ENCODE results near the gene ZNF25. TPM values are rescaled to one million over a fixed set of nuclear protein-coding genes. Genes with fewer than 3 reads are reported as not detected.

Gene ZNF25
- total and polyA plus RNA-seq, 9 of the 15 experiments (the other 6 are each of a cell fraction or from before 2014, with no cell fraction given): 0.62 to 2.3 (median 1.6) TPM

DNA sequence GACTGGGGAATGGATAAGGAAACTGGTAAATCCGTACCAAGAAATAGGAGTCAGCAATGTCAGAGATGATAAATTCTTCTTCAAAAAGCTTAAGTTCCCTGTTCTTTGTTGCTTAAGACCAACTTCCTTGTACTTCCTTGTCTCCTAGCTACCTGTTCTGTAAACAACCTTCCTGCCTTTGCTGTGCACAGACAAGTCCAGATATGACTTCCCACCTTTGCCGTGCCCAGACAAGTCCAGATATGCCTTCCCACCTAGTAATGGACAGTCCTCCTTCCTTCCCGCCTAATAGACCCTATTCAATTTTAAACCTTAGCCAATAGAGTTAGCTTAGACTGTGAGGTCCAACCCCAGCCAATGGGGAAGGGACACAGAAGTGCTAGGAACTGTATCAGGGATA, 31.5 kb upstream of the ZNF25 start:
- no peak overlapping the region for H3K9ac ChIP-seq (ENCODE audit: insufficient read depth in 1 of 2, low read depth in 2 of 2, low read length in 2 of 2)
- no peak for ATAC-seq
- no peak overlapping the region for H3K4me3 ChIP-seq
- no peaks in the 10 kb centered on the region for H3K36me3 ChIP-seq (ENCODE audit: control insufficient read depth, insufficient read depth, low read length)
- H3K27ac ChIP-seq (ENCODE audit: extremely low read depth, low read depth, low read length): no peak overlapping the region
- no peaks in the 10 kb centered on the region; the same call in 1 of the 2 replicates for H3K9me3 ChIP-seq (replicated peaks; ENCODE audit: control insufficient read depth, insufficient read depth, low read depth, low read length)
- peak overlapping the region; percentile 48; the same call in 1 of the 2 replicates for H2AFZ ChIP-seq (ENCODE audit: low read depth, low read length)
- in situ Hi-C loops (cut with MboI) (no loop called here), intact Hi-C loops (cut with micrococcal nuclease) (no loop called here)
- no peak for FAIRE-seq
- WGBS (ENCODE audit: insufficient coverage, low coverage, missing lambda C conversion rate): 59% methylated on average over 3 of the region's 3 CpGs
- H4K20me1 ChIP-seq (replicated peaks; ENCODE audit: control insufficient read depth, insufficient read depth, low read length): no peaks in the 10 kb centered on the region
- CTCF ChIA-PET (ENCODE audit: low intra/inter-chr PET ratio): no interaction called here
- H3K27me3 ChIP-seq (ENCODE audit: control insufficient read depth in 2 of 2, insufficient read depth in 2 of 2, low read length in 2 of 2): no peaks in the 10 kb centered on the region
- no peak overlapping the region for H3K4me2 ChIP-seq (ENCODE audit: insufficient read depth, low read length)
- no TSS peak for BruUV-seq (replicated peaks)
- peaks cover 8 to 14% of the 10 kb centered on the region in 2 experiments; a peak in 4 of 5 replicates for H3K4me1 ChIP-seq (replicated peaks in 1 of 2; ENCODE audit: control insufficient read depth in 2 of 2, insufficient read depth in 2 of 2, low read length in 2 of 2)
- no peaks in the 10 kb centered on the region for H3K9me1 ChIP-seq (ENCODE audit: control insufficient read depth, insufficient read depth, low read length)
- POLR2A ChIA-PET: interaction anchor here (0.7 kb wide), 1 partner anchor 33 kb away, joined by 3 read pairs; no protein-coding TSS in a partner anchor
- peaks cover 18% of the 10 kb centered on the region for H3K79me2 ChIP-seq (ENCODE audit: control insufficient read depth, insufficient read depth, low read length)
- TF ChIP-seq NFIC (IDR thresholded peaks at IDR 0.05): no peak
- no peak for TF ChIP-seq XRCC3 (IDR thresholded peaks at IDR 0.05)
- TF ChIP-seq, protein P1, sequence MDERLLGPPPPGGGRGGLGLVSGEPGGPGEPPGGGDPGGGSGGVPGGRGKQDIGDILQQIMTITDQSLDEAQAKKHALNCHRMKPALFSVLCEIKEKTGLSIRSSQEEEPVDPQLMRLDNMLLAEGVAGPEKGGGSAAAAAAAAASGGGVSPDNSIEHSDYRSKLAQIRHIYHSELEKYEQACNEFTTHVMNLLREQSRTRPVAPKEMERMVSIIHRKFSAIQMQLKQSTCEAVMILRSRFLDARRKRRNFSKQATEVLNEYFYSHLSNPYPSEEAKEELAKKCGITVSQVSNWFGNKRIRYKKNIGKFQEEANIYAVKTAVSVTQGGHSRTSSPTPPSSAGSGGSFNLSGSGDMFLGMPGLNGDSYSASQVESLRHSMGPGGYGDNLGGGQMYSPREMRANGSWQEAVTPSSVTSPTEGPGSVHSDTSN (CRISPR knock-in tag; IDR thresholded peaks at IDR 0.05; ENCODE audit: low read depth): no peak
- TF ChIP-seq, protein P1 (tag; conservative IDR thresholded peaks at IDR 0.05; ENCODE audit: low read depth): no peak
- TF ChIP-seq, protein P2, sequence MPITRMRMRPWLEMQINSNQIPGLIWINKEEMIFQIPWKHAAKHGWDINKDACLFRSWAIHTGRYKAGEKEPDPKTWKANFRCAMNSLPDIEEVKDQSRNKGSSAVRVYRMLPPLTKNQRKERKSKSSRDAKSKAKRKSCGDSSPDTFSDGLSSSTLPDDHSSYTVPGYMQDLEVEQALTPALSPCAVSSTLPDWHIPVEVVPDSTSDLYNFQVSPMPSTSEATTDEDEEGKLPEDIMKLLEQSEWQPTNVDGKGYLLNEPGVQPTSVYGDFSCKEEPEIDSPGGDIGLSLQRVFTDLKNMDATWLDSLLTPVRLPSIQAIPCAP (CRISPR knock-in tag; IDR thresholded peaks at IDR 0.05; ENCODE audit: borderline replicate concordance): no peak
- TF ChIP-seq, protein P3, sequence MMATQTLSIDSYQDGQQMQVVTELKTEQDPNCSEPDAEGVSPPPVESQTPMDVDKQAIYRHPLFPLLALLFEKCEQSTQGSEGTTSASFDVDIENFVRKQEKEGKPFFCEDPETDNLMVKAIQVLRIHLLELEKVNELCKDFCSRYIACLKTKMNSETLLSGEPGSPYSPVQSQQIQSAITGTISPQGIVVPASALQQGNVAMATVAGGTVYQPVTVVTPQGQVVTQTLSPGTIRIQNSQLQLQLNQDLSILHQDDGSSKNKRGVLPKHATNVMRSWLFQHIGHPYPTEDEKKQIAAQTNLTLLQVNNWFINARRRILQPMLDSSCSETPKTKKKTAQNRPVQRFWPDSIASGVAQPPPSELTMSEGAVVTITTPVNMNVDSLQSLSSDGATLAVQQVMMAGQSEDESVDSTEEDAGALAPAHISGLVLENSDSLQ (IDR thresholded peaks at IDR 0.05): no peak
- TF ChIP-seq CCNT2 (IDR thresholded peaks at IDR 0.05; ENCODE audit: borderline replicate concordance, extremely low read depth, insufficient read length, low read depth, low read length): no peak
- TF ChIP-seq RFX1 (IDR thresholded peaks at IDR 0.05): peak; percentile 54
- TF ChIP-seq BACH1 (tag; IDR thresholded peaks at IDR 0.05): no peak
- TF ChIP-seq L3MBTL2 (IDR thresholded peaks at IDR 0.05): no peak
- no peak for TF ChIP-seq RUNX1 (IDR thresholded peaks at IDR 0.05; ENCODE audit: low read depth)
- no peak for TF ChIP-seq GATAD2A (IDR thresholded peaks at IDR 0.05)
- TF ChIP-seq PHTF2 (CRISPR knock-in tag; IDR thresholded peaks at IDR 0.05): no peak
- peak; percentile 36; the same call in 1 of the 2 replicates for TF ChIP-seq FOXJ2 (tag; IDR thresholded peaks at IDR 0.05)
- DNase-seq (ENCODE audit: extremely low read depth in 1 of 4, low spot score in 3 of 4): no peak

Data from K562 (cell line).